DMS 273 (cell line): ENCODE data around the gene MED25.
A peak's percentile ranks its signal among the peaks of the same experiment; 100 is the strongest.

Experiments
- DNase-seq: peaks from one replicate; lab custom pipeline; 2025; ENCODE audit not compliant: unreplicated experiment; lab: John Stamatoyannopoulos, UW

MED25 gene

GRCh38 chr19:49798574-49798973 is 19.5 kb upstream of the MED25 start:
- no peak for DNase-seq

GRCh38 chr19:49799271-49799797 is 18.8 kb upstream of the MED25 start:
- no peak for DNase-seq

GRCh38 chr19:49799798-49800376 is 18.2 kb upstream of the MED25 start:
- DNase-seq = peak; percentile 22

- DNase-seq = no peak
Observed at GRCh38 chr19:49800771-49801170, 17.3 kb upstream of the MED25 start.

- no peak for DNase-seq
Observed at GRCh38 chr19:49801401-49801888, 16.6 kb upstream of the MED25 start.

GRCh38 chr19:49801966-49802661 is 16.0 kb upstream of the MED25 start:
- DNase-seq = peak; percentile 86

- no peak for DNase-seq
Observed at GRCh38 chr19:49802836-49803528, 15.1 kb upstream of the MED25 start.

- DNase-seq = no peak
Observed at GRCh38 chr19:49803529-49803856, 14.6 kb upstream of the MED25 start.

- no peak for DNase-seq
Observed at GRCh38 chr19:49805822-49806619, 12.1 kb upstream of the MED25 start.

- DNase-seq = no peak
Observed at GRCh38 chr19:49806620-49806959, 11.5 kb upstream of the MED25 start.

- no peak for DNase-seq
Observed at GRCh38 chr19:49807058-49807903, 10.8 kb upstream of the MED25 start.

- DNase-seq = no peak
Observed at GRCh38 chr19:49807904-49808675, 10.0 kb upstream of the MED25 start.

- DNase-seq = peak; percentile 88
Observed at GRCh38 chr19:49808711-49809159, 9.4 kb upstream of the MED25 start.

GRCh38 chr19:49809160-49809940 is 8.7 kb upstream of the MED25 start:
- DNase-seq = peak; percentile 67

GRCh38 chr19:49809941-49810389 is 8.1 kb upstream of the MED25 start:
- DNase-seq = no peak

GRCh38 chr19:49811328-49811727 is 6.8 kb upstream of the MED25 start:
- no peak for DNase-seq

GRCh38 chr19:49812452-49812996 is 5.6 kb upstream of the MED25 start:
- DNase-seq = peak; percentile 42
